Measurements from ENCODE around the gene SLC27A5. TPM values are rescaled to one million over a fixed set of nuclear protein-coding genes. Genes with fewer than 3 reads are reported as not detected.
"Not testable (repeated sequence)": the region's sequence is repeated elsewhere in the genome, so short reads cannot be mapped to it uniquely, and the experiment has no call there.

Gene SLC27A5
- total RNA-seq, 2 donors from 2014 or later = 5.4 to 9.9 TPM

GRCh38 chr19:58543826-58544590 lies 32.2 kb upstream of the SLC27A5 start, which contains the start of gene TRIM28:
TSS of gene TRIM28 (plus strand) at chr19:58544064. CDS start at chr19:58544758, 694 bp downstream.
- peak within 1 kb of the TSS; percentile 93 to 99 (median 98) for H3K27ac ChIP-seq
- no peaks in the 10 kb centered on the region for H3K27me3 ChIP-seq
- WGBS, 2 donors = 0 to 1% methylated on average over 21 to 73 of the region's 73 CpGs
- DNase-seq = peak; percentile 98 to 99 (median 98)
- peaks cover 27% of the 10 kb centered on the region for H3K4me1 ChIP-seq
- H3K4me3 ChIP-seq = peak within 1 kb of the TSS; percentile 66 to 85
- H3K9me3 ChIP-seq = no peaks in the 10 kb centered on the region
- ATAC-seq = peak; percentile 93
- peak; percentile 90 to 92 (median 90) for TF ChIP-seq POLR2A (IDR thresholded peaks at IDR 0.05)
- TF ChIP-seq CTCF (IDR thresholded peaks at IDR 0.05) = peak in 3 of 7 experiments; percentile 0 to 26 (median 18)
- peaks cover 11 to 17% of the 10 kb centered on the region in 2 donors for H3K36me3 ChIP-seq (replicated peaks in 1 of 2; ENCODE audit: insufficient read depth in 1 of 2, low read depth in 2 of 2)
- intact Hi-C loops (cut with DNase I) = no loop called here

GRCh38 chr19:58542641-58543372 lies 31.0 kb upstream of the SLC27A5 start:
- Histone ChIP-seq H3K4me1 (peaks cover 34% of the 10 kb centered on the region), H3K27ac (peak overlapping the region in 3 of 4 donors; percentile 93 to 99 (median 99))
- H3K27me3 ChIP-seq; H3K36me3 ChIP-seq (replicated peaks in 1 of 2; ENCODE audit: insufficient read depth in 1 of 2, low read depth in 2 of 2); DNase-seq; intact Hi-C loops (cut with DNase I); H3K4me3 ChIP-seq; ATAC-seq; H3K9me3 ChIP-seq: not testable (repeated sequence)
- WGBS, 2 donors = 72 to 76% methylated on average over 18 of the region's 18 CpGs

GRCh38 chr19:58539169-58539559 lies 27.4 kb upstream of the SLC27A5 start:
- DNase-seq; intact Hi-C loops (cut with DNase I); H3K27me3 ChIP-seq; H3K4me3 ChIP-seq; ATAC-seq; H3K9me3 ChIP-seq; H3K27ac ChIP-seq; H3K36me3 ChIP-seq (replicated peaks in 1 of 2; ENCODE audit: insufficient read depth in 1 of 2, low read depth in 2 of 2): not testable (repeated sequence)
- peaks cover 15% of the 10 kb centered on the region for H3K4me1 ChIP-seq

- Histone ChIP-seq H3K36me3 (replicated peaks in 1 of 2; ENCODE audit: insufficient read depth in 1 of 2, low read depth in 2 of 2) (no peaks in the 10 kb centered on the region), H3K4me1 (peaks cover 13% of the 10 kb centered on the region), H3K4me3 (no peak overlapping the region), H3K9me3 (no peaks in the 10 kb centered on the region), H3K27me3 (no peaks in the 10 kb centered on the region), H3K27ac (no peak overlapping the region)
- ATAC-seq (peak; percentile 33), DNase-seq (peak in 2 of 4 donors; percentile 16 to 24)
- WGBS, 2 donors = 6 to 19% methylated on average over 26 to 55 of the region's 55 CpGs
- TF ChIP-seq POLR2A (IDR thresholded peaks at IDR 0.05) = no peak
- no peak for TF ChIP-seq CTCF (IDR thresholded peaks at IDR 0.05)
- intact Hi-C loops (cut with DNase I) = no loop called here
Observed at GRCh38 chr19:58538257-58539168, 26.7 kb upstream of the SLC27A5 start.

GRCh38 chr19:58536852-58537798 lies 25.3 kb upstream of the SLC27A5 start:
- Histone ChIP-seq H3K4me1 (peaks cover 8% of the 10 kb centered on the region), H3K4me3 (no peak overlapping the region), H3K27ac (no peak overlapping the region), H3K36me3 (replicated peaks in 1 of 2; ENCODE audit: insufficient read depth in 1 of 2, low read depth in 2 of 2) (no peaks in the 10 kb centered on the region), H3K27me3 (no peaks in the 10 kb centered on the region), H3K9me3 (no peaks in the 10 kb centered on the region)
- WGBS, 2 donors = 78 to 91% methylated on average over 7 to 8 of the region's 8 CpGs
- intact Hi-C loops (cut with DNase I) = no loop called here
- ATAC-seq = no peak
- no peak for TF ChIP-seq POLR2A (IDR thresholded peaks at IDR 0.05)
- no peak for TF ChIP-seq CTCF (IDR thresholded peaks at IDR 0.05)
- DNase-seq = no peak

Data from body of pancreas (tissue), 4 donors.